ENCODE data around the gene CHCHD3.
"Not testable (repeated sequence)": the region's sequence is repeated elsewhere in the genome, so short reads cannot be mapped to it uniquely, and the experiment has no call there.

CHCHD3 gene

DNA sequence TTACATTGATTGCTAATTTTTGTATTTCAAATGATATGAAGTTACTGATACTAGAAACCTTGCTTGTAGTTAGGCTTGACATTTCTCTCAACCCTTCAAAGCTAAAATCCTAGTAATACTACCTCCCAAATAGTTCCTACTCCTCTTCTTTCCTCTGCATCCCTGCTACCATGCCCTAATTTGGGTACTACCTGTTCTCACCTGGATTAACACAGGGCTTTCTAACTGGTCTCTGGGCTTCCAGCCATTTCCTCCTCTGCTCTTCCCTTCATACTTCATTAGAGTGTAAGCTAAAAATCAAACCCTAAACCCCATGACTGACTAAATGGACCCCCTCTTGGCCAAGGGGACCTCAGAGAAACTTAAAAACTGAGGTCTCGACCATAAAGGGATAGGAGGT, 112.4 kb downstream of the CHCHD3 start:
- no peak for DNase-seq (ENCODE audit: low read depth, low spot score)
- Histone ChIP-seq H3K9ac (ENCODE audit: insufficient read length, low read depth) (no peak overlapping the region), H3K4me3 (ENCODE audit: insufficient read length, low read depth) (no peak overlapping the region), H3K36me3 (ENCODE audit: insufficient read depth, insufficient read length, low read length) (peaks cover 16% of the 10 kb centered on the region), H3K4me1 (ENCODE audit: insufficient read depth, insufficient read length) (no peaks in the 10 kb centered on the region), H3K27me3 (ENCODE audit: insufficient read depth, insufficient read length) (no peaks in the 10 kb centered on the region), H3K9me3 (ENCODE audit: insufficient read depth, low read length) (no peaks in the 10 kb centered on the region)
- TF ChIP-seq ZNF274 (IDR thresholded peaks at IDR 0.05; ENCODE audit: low read depth, low read length), result no peak
- no peak for TF ChIP-seq SUZ12 (IDR thresholded peaks at IDR 0.05; ENCODE audit: extremely low read depth, insufficient read depth, insufficient read length)
- TF ChIP-seq YY1 (IDR thresholded peaks at IDR 0.05; ENCODE audit: insufficient read depth, insufficient read length), result no peak

DNA sequence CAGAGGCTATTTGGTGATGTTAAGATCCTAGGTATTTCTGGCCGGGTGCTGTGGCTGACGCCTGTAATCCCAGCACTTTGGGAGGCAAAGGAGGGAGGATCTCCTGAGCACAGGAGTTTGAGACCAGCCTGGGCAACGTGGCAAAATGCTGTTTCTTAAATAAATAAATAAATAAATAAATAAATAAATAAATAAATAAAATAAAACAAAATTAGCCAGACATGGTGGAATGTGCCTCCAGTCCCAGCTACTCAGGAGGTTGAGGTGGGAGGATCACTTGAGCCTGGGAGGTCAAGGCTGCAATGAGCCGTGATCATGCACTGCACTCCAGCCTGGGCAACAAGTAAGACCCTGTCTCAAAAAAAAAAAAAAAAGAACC, 114.4 kb downstream of the CHCHD3 start:
- not testable (repeated sequence) for H3K4me3 ChIP-seq (ENCODE audit: insufficient read length, low read depth); H3K27me3 ChIP-seq (ENCODE audit: insufficient read depth, insufficient read length); H3K9me3 ChIP-seq (ENCODE audit: insufficient read depth, low read length); H3K4me1 ChIP-seq (ENCODE audit: insufficient read depth, insufficient read length); DNase-seq (ENCODE audit: low read depth, low spot score); H3K36me3 ChIP-seq (ENCODE audit: insufficient read depth, insufficient read length, low read length); H3K9ac ChIP-seq (ENCODE audit: insufficient read length, low read depth)

DNA sequence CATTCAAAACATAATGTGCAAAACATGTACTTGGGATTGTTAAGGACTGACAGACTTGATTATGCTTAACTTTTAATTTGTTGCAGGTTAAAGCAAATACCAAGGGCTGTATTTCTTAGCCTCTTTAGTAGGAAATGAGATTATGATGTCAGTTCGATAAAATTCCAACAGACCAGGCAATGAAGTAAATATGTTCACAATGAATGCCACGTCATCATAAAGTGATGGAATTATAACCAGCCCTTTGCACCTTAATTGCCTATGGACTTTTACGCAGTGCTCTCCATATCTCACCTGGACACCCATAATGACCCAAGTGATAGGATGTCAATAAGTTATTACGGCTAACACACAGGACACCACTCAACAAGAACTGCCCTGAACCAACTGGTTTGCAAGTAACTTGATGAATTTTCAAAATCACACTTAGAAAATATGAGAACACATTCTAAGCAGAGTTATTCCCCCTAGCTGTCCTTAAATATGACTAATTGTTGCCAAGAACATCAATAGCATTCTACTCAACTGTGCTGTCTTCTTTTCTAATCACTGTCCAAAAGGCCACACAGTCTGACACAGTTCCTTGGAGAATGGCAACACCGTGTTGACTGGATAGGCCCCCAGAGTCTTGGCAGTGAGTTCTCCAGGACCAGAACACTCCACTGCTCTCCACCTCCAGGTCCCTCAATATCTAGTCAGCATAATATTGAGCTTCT, 115.0 kb downstream of the CHCHD3 start:
- H3K9ac ChIP-seq (ENCODE audit: insufficient read length, low read depth), result no peak overlapping the region
- H3K36me3 ChIP-seq (ENCODE audit: insufficient read depth, insufficient read length, low read length), result no peaks in the 10 kb centered on the region
- DNase-seq (ENCODE audit: low read depth, low spot score), result no peak
- no peak overlapping the region for H3K4me3 ChIP-seq (ENCODE audit: insufficient read length, low read depth)
- no peaks in the 10 kb centered on the region for H3K4me1 ChIP-seq (ENCODE audit: insufficient read depth, insufficient read length)
- H3K9me3 ChIP-seq (ENCODE audit: insufficient read depth, low read length), result no peaks in the 10 kb centered on the region
- H3K27me3 ChIP-seq (ENCODE audit: insufficient read depth, insufficient read length), result no peaks in the 10 kb centered on the region
- no peak for TF ChIP-seq YY1 (IDR thresholded peaks at IDR 0.05; ENCODE audit: insufficient read depth, insufficient read length)
- TF ChIP-seq SUZ12 (IDR thresholded peaks at IDR 0.05; ENCODE audit: extremely low read depth, insufficient read depth, insufficient read length), result no peak
- no peak for TF ChIP-seq ZNF274 (IDR thresholded peaks at IDR 0.05; ENCODE audit: low read depth, low read length)

DNA sequence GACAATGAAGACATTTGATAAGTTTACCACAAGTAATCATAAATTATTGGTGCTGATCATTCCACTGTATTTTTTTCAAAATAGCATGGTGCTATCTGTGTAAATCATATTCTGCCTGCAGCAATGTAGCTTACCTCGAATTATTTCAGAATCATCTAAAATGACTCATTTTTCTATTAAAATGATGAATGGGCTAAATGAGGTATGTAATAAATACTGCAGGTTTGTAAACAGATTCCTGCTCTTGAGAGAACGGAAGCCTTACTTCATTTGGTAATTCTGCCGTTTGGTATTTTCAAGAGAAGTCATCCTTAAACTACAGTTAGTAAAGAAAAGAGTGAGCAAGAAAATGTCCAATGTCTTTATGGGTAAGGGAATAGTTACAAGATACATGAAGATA, 115.9 kb downstream of the CHCHD3 start:
- Histone ChIP-seq H3K27me3 (ENCODE audit: insufficient read depth, insufficient read length) (no peaks in the 10 kb centered on the region), H3K9ac (ENCODE audit: insufficient read length, low read depth) (no peak overlapping the region), H3K4me1 (ENCODE audit: insufficient read depth, insufficient read length) (no peaks in the 10 kb centered on the region), H3K4me3 (ENCODE audit: insufficient read length, low read depth) (no peak overlapping the region), H3K36me3 (ENCODE audit: insufficient read depth, insufficient read length, low read length) (no peaks in the 10 kb centered on the region), H3K9me3 (ENCODE audit: insufficient read depth, low read length) (no peaks in the 10 kb centered on the region)
- DNase-seq (ENCODE audit: low read depth, low spot score), result no peak
- TF ChIP-seq SUZ12 (IDR thresholded peaks at IDR 0.05; ENCODE audit: extremely low read depth, insufficient read depth, insufficient read length) (no peak), ZNF274 (IDR thresholded peaks at IDR 0.05; ENCODE audit: low read depth, low read length) (no peak), YY1 (IDR thresholded peaks at IDR 0.05; ENCODE audit: insufficient read depth, insufficient read length) (no peak)

DNA sequence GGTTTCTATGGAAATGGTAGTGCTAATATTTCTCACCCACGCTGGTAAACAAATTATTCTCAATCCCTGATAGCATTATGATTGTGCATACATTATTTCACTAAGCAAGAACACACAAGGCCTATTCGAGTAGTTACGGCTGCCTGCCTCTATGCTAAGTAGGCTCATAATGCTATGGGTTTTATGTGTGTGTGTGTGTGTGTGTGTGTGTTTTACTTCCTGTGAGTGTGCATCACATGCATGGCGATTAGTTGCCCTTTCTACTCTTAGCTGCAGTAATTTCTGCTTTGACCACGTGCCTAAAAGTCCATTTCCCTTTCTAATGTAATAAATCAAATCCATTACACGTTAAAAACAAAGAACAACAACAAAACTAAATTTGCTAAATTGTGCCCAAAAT, 117.0 kb downstream of the CHCHD3 start:
- no peaks in the 10 kb centered on the region for H3K27me3 ChIP-seq (ENCODE audit: insufficient read depth, insufficient read length)
- no peak overlapping the region for H3K9ac ChIP-seq (ENCODE audit: insufficient read length, low read depth)
- no peak overlapping the region for H3K4me3 ChIP-seq (ENCODE audit: insufficient read length, low read depth)
- no peak for TF ChIP-seq SUZ12 (IDR thresholded peaks at IDR 0.05; ENCODE audit: extremely low read depth, insufficient read depth, insufficient read length)
- TF ChIP-seq YY1 (IDR thresholded peaks at IDR 0.05; ENCODE audit: insufficient read depth, insufficient read length), result no peak
- no peak for TF ChIP-seq ZNF274 (IDR thresholded peaks at IDR 0.05; ENCODE audit: low read depth, low read length)
- H3K36me3 ChIP-seq (ENCODE audit: insufficient read depth, insufficient read length, low read length), result peaks cover 2% of the 10 kb centered on the region
- no peaks in the 10 kb centered on the region for H3K9me3 ChIP-seq (ENCODE audit: insufficient read depth, low read length)
- no peak for DNase-seq (ENCODE audit: low read depth, low spot score)
- no peaks in the 10 kb centered on the region for H3K4me1 ChIP-seq (ENCODE audit: insufficient read depth, insufficient read length)

DNA sequence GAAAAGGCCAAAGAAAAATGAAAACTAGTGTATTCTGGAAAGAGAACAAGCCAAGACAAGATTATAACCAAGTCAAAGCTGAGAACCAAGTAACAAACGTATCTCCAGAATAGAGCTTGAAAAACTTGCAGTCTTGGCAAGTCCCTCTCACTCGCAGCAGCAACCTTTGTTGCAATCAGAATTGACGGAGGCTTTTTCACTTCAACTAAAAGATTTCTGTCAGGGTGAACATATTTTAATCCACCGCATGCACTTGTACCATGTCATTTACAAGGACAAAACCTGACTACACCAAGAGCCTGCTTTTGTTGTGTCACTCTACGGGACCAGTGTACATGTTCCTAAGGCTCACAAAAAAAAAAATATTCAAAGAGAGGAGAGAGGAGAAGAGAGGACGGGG, 122.0 kb downstream of the CHCHD3 start:
- Histone ChIP-seq H3K4me3 (ENCODE audit: insufficient read length, low read depth) (no peak overlapping the region), H3K4me1 (ENCODE audit: insufficient read depth, insufficient read length) (no peaks in the 10 kb centered on the region), H3K9me3 (ENCODE audit: insufficient read depth, low read length) (no peaks in the 10 kb centered on the region), H3K36me3 (ENCODE audit: insufficient read depth, insufficient read length, low read length) (peaks cover 3% of the 10 kb centered on the region), H3K27me3 (ENCODE audit: insufficient read depth, insufficient read length) (no peaks in the 10 kb centered on the region), H3K9ac (ENCODE audit: insufficient read length, low read depth) (no peak overlapping the region)
- no peak for DNase-seq (ENCODE audit: low read depth, low spot score)
- TF ChIP-seq SUZ12 (IDR thresholded peaks at IDR 0.05; ENCODE audit: extremely low read depth, insufficient read depth, insufficient read length), result no peak
- no peak for TF ChIP-seq YY1 (IDR thresholded peaks at IDR 0.05; ENCODE audit: insufficient read depth, insufficient read length)
- no peak for TF ChIP-seq ZNF274 (IDR thresholded peaks at IDR 0.05; ENCODE audit: low read depth, low read length)

DNA sequence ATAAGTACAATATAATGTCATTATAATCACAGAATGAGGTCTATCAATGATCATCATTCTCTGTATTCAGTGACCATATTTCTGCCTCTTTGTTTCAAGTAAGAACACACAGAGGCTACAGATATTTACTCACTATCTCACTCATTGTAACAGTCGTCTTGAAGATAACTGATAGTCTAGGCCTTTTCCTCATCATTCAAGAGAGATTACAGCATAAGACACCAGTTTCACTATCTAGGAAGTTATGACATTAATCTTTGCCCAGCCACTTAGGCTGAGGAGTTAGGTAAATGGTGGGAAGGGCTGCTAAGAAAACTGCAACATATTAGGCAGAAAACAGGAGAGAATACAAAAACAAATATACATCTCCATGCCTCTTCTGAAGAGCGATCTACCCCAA, 125.3 kb downstream of the CHCHD3 start:
- H3K9ac ChIP-seq (ENCODE audit: insufficient read length, low read depth), result no peak overlapping the region
- no peaks in the 10 kb centered on the region for H3K27me3 ChIP-seq (ENCODE audit: insufficient read depth, insufficient read length)
- H3K9me3 ChIP-seq (ENCODE audit: insufficient read depth, low read length), result no peaks in the 10 kb centered on the region
- H3K36me3 ChIP-seq (ENCODE audit: insufficient read depth, insufficient read length, low read length), result peaks cover 8% of the 10 kb centered on the region
- H3K4me1 ChIP-seq (ENCODE audit: insufficient read depth, insufficient read length), result no peaks in the 10 kb centered on the region
- H3K4me3 ChIP-seq (ENCODE audit: insufficient read length, low read depth), result no peak overlapping the region
- TF ChIP-seq YY1 (IDR thresholded peaks at IDR 0.05; ENCODE audit: insufficient read depth, insufficient read length) (no peak), SUZ12 (IDR thresholded peaks at IDR 0.05; ENCODE audit: extremely low read depth, insufficient read depth, insufficient read length) (no peak), ZNF274 (IDR thresholded peaks at IDR 0.05; ENCODE audit: low read depth, low read length) (no peak)
- no peak for DNase-seq (ENCODE audit: low read depth, low spot score)

Data from NT2/D1 (cell line).